Measurements from ENCODE around the gene ZNF445.

ZNF445 gene

GRCh38 chr3:44513513-44513912 is 36.0 kb upstream of the ZNF445 start:
- TF ChIP-seq CTCF (conservative IDR thresholded peaks at IDR 0.05; ENCODE audit: low read length), result no peak
- no peak for TF ChIP-seq EZH2phosphoT487 (IDR thresholded peaks at IDR 0.05; ENCODE audit: borderline replicate concordance)
- no peaks in the 10 kb centered on the region for H3K9me2 ChIP-seq (replicated peaks; ENCODE audit: low read depth, low read length)
- no peaks in the 10 kb centered on the region for H3K36me3 ChIP-seq (ENCODE audit: insufficient read depth, low read length)
- no peaks in the 10 kb centered on the region for H3K27me3 ChIP-seq (ENCODE audit: insufficient read depth, low read length, poor library complexity, severe bottlenecking)
- H3K4me1 ChIP-seq (ENCODE audit: insufficient read depth, low read length, poor library complexity, severe bottlenecking), result peaks cover 26% of the 10 kb centered on the region
- no peak overlapping the region for H3K4me2 ChIP-seq (ENCODE audit: low read depth, low read length, poor library complexity, severe bottlenecking)
- no peak overlapping the region for H3K4me3 ChIP-seq (ENCODE audit: low read length, poor library complexity, severe bottlenecking)
- H3K9ac ChIP-seq (ENCODE audit: low read depth, low read length, poor library complexity, severe bottlenecking), result no peak overlapping the region
- peaks cover 19% of the 10 kb centered on the region for H3K79me2 ChIP-seq (ENCODE audit: insufficient read depth, low read length)
- H3F3A ChIP-seq (ENCODE audit: low read depth), result no peaks in the 10 kb centered on the region
- peaks cover 17% of the 10 kb centered on the region for H4K20me1 ChIP-seq (ENCODE audit: insufficient read depth, low read length, poor library complexity, severe bottlenecking)
- no peaks in the 10 kb centered on the region for H3K9me3 ChIP-seq (ENCODE audit: insufficient read depth, low read depth, low read length)
- H2AFZ ChIP-seq (ENCODE audit: low read length), result no peak overlapping the region

- peak overlapping the region; percentile 94 for H3K9ac ChIP-seq (ENCODE audit: low read depth, low read length, poor library complexity, severe bottlenecking)
- peaks cover 22% of the 10 kb centered on the region for H4K20me1 ChIP-seq (ENCODE audit: insufficient read depth, low read length, poor library complexity, severe bottlenecking)
- H3K27me3 ChIP-seq (ENCODE audit: insufficient read depth, low read length, poor library complexity, severe bottlenecking), result no peaks in the 10 kb centered on the region
- H3K9me2 ChIP-seq (replicated peaks; ENCODE audit: low read depth, low read length), result no peaks in the 10 kb centered on the region
- TF ChIP-seq EZH2phosphoT487 (IDR thresholded peaks at IDR 0.05; ENCODE audit: borderline replicate concordance) (no peak), CTCF (conservative IDR thresholded peaks at IDR 0.05; ENCODE audit: low read length) (no peak)
- peak overlapping the region; percentile 98 for H3K4me3 ChIP-seq (ENCODE audit: low read length, poor library complexity, severe bottlenecking)
- peaks cover 36% of the 10 kb centered on the region for H3K4me1 ChIP-seq (ENCODE audit: insufficient read depth, low read length, poor library complexity, severe bottlenecking)
- no peaks in the 10 kb centered on the region for H3K36me3 ChIP-seq (ENCODE audit: insufficient read depth, low read length)
- peak overlapping the region; percentile 98 for H2AFZ ChIP-seq (ENCODE audit: low read length)
- no peaks in the 10 kb centered on the region for H3F3A ChIP-seq (ENCODE audit: low read depth)
- H3K79me2 ChIP-seq (ENCODE audit: insufficient read depth, low read length), result peaks cover 42% of the 10 kb centered on the region
- H3K4me2 ChIP-seq (ENCODE audit: low read depth, low read length, poor library complexity, severe bottlenecking), result peak overlapping the region; percentile 71
- H3K9me3 ChIP-seq (ENCODE audit: insufficient read depth, low read depth, low read length), result no peaks in the 10 kb centered on the region
These were observed 33.7 kb upstream of the ZNF445 start for GRCh38 chr3:44511238-44511566.

- peaks cover 22% of the 10 kb centered on the region for H4K20me1 ChIP-seq (ENCODE audit: insufficient read depth, low read length, poor library complexity, severe bottlenecking)
- TF ChIP-seq EZH2phosphoT487 (IDR thresholded peaks at IDR 0.05; ENCODE audit: borderline replicate concordance), result no peak
- TF ChIP-seq CTCF (conservative IDR thresholded peaks at IDR 0.05; ENCODE audit: low read length), result no peak
- H3K27me3 ChIP-seq (ENCODE audit: insufficient read depth, low read length, poor library complexity, severe bottlenecking), result no peaks in the 10 kb centered on the region
- H3K9ac ChIP-seq (ENCODE audit: low read depth, low read length, poor library complexity, severe bottlenecking), result peak overlapping the region; percentile 94
- peak overlapping the region; percentile 91 for H3K4me2 ChIP-seq (ENCODE audit: low read depth, low read length, poor library complexity, severe bottlenecking)
- H3F3A ChIP-seq (ENCODE audit: low read depth), result no peaks in the 10 kb centered on the region
- H3K4me3 ChIP-seq (ENCODE audit: low read length, poor library complexity, severe bottlenecking), result peak overlapping the region; percentile 98
- no peaks in the 10 kb centered on the region for H3K9me2 ChIP-seq (replicated peaks; ENCODE audit: low read depth, low read length)
- peaks cover 36% of the 10 kb centered on the region for H3K4me1 ChIP-seq (ENCODE audit: insufficient read depth, low read length, poor library complexity, severe bottlenecking)
- no peaks in the 10 kb centered on the region for H3K36me3 ChIP-seq (ENCODE audit: insufficient read depth, low read length)
- peaks cover 54% of the 10 kb centered on the region for H3K79me2 ChIP-seq (ENCODE audit: insufficient read depth, low read length)
- peak overlapping the region; percentile 89 for H2AFZ ChIP-seq (ENCODE audit: low read length)
- 0 out of 2 replicates have a peak, but pooled peaks cover 4% of the 10 kb centered on the region for H3K9me3 ChIP-seq (ENCODE audit: insufficient read depth, low read depth, low read length)
These were observed 32.5 kb upstream of the ZNF445 start for GRCh38 chr3:44510000-44510368.
